ENCODE data around the gene IGF1R.

Gene IGF1R

DNA sequence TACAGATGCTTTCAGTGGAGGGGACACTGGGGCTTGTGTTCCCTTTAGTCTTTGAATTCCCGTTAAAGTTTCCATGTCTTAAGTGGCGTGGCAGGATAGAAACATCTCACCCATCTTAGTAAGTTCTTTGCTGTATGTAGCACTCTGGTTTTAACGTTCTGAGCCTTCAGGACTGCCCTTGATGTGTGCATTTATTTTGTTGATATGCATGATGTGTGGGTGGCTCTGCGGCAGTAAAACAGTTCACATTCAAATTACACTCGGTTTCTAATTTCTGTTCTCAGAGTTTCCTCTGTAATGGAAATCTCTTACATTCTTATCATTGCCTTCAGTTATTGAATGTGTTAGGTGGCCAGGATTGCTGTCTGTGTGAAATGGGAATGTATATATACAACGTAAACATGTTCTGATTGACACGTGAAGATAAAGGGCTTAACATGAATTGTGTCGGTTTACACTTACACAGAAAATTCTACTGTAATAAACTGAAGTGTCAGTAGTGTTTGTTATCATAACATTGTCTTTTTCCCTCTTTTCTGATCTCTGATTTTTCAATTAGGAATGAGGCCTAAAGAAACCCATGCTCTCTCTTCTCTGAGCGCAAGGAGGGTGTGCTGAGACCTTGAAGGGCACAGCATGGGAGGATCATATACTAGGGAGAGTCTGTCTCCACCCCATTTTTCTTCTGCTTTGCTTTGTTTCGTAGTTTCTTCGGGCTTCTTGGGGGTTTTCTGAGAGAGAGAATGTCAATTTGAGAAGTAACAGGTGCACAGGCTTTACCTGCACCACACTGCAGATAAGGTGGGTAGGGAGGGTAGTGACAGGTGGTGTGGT is 51.5 kb downstream of the IGF1R start:
- DNase-seq (ENCODE audit: insufficient read length, low spot score) (no peak), FAIRE-seq (no peak)

DNA sequence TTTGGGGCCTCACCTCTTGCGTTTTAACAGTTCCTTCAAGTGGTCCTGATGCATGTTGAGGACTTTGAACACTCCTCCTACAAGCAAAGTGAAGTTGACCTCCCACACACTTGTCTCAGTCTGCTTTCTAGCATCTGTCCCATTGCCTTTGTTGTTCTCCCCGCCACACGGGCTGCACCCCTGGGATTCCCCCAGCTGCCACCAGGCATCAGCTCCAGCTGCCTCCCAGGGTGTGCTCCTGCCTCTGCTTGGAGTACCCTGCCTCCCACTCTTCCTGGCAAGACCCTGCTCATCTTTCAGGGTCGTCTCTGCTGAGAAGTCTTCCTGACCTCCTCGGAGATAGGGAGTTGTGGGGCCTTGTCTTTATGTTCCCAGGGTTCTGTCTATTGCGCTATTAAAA is 52.2 kb downstream of the IGF1R start:
- DNase-seq (ENCODE audit: insufficient read length, low spot score): no peak
- no peak for FAIRE-seq

- FAIRE-seq: no peak
These were observed 54.9 kb downstream of the IGF1R start for GRCh38 chr15:98703126-98703685.

GRCh38 chr15:98705070-98705469 is 56.7 kb downstream of the IGF1R start:
- DNase-seq (ENCODE audit: insufficient read length, low spot score): no peak
- FAIRE-seq: no peak

More at GRCh38 chr15:98703126-98703685, 54.9 kb downstream of the IGF1R start:
- DNase-seq (ENCODE audit: insufficient read length, low spot score): no peak

GRCh38 chr15:98706387-98706786 is 58.0 kb downstream of the IGF1R start:
- no peak for FAIRE-seq
- DNase-seq (ENCODE audit: insufficient read length, low spot score): no peak

GRCh38 chr15:98706986-98707385 is 58.6 kb downstream of the IGF1R start:
- DNase-seq (ENCODE audit: insufficient read length, low spot score): no peak
- FAIRE-seq: no peak

GRCh38 chr15:98708037-98708590 is 59.8 kb downstream of the IGF1R start:
- no peak for DNase-seq (ENCODE audit: insufficient read length, low spot score)
- FAIRE-seq: no peak

- no peak for DNase-seq (ENCODE audit: insufficient read length, low spot score)
- no peak for FAIRE-seq
These were observed 63.5 kb downstream of the IGF1R start for GRCh38 chr15:98711810-98712209.

DNA sequence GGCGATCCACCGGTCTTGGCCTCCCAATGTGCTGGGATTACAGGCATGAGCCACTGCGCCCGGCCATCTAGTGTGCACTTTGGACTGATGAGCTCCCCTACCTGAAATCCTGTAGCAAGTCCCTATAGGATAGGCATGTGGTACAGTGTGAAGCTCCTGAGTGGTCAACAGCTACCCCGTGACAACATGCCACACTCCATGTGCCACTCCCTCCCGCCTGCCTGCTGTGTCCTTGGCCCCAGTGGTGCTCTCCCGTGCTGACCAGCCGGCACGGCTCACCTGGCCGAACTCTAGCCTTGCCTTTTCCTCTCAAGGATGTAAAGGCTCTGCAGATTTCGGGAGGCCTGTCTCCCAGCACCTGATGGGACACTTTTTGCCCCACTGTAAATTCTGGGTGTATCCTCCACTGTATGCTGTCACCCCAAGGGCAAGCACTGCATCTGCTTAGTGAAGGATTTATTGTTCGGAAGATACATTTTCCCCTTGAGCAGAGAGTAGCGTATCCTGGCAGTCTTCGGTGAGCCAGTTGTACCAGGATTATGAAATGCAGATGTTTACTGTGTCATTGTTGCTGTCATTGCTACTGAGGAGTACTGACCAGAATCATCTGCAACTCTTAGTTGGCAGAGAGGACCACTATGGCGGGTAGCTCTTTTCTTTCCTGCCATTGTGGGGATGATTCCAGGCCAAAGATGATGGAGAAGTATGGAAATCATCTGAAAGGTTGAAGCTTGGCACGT is 64.7 kb downstream of the IGF1R start:
- DNase-seq (ENCODE audit: insufficient read length, low spot score) (no peak), FAIRE-seq (no peak)

DNA sequence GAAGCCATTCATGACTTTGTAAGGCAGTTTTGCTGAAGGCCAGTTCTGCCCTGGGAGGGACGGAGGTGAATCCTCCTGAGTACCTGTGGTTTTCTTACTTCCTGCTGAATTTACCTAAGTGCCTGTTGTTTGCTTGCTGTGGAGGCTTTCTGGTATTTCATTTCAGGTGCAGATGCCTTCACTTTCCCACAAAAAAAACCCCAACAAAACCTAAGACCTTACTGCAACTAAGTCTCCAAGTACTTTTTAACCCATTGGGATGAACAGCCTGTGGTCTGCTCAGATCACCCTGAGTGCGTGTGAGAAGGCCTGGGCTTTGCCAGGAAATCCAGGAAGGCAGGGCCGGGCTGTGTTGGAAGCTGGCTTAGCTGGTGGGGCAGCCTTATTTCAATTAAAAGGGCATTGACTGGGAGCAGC is 65.3 kb downstream of the IGF1R start:
- no peak for FAIRE-seq
- no peak for DNase-seq (ENCODE audit: insufficient read length, low spot score)

DNA sequence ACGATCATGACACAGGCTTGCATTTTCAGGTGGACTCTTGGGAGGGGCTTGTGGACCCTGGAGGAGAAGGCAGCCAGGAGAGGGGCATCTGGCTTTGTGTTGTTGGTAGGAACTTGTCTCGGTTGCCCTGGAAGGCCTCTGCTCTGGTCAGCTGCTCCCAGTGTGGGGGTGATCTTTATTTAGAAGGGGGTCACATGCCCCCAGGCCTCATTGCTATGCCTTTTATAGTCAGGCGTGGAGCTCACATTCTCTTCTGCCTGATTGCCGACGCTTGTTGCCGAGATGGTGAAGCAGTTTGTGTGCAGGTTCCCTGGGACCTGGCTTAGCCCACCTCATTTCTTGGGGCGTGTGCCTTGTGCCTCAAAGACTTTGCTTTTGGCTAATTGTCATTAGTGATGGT is 66.6 kb downstream of the IGF1R start:
- FAIRE-seq: no peak

GRCh38 chr15:98715401-98715800 is 67.1 kb downstream of the IGF1R start:
- FAIRE-seq (no peak), DNase-seq (ENCODE audit: insufficient read length, low spot score) (no peak)

More for the DNA sequence above, 66.6 kb downstream of the IGF1R start:
- DNase-seq (ENCODE audit: insufficient read length, low spot score): no peak

GRCh38 chr15:98715890-98716443 is 67.6 kb downstream of the IGF1R start:
- DNase-seq (ENCODE audit: insufficient read length, low spot score) (no peak), FAIRE-seq (no peak)

DNA sequence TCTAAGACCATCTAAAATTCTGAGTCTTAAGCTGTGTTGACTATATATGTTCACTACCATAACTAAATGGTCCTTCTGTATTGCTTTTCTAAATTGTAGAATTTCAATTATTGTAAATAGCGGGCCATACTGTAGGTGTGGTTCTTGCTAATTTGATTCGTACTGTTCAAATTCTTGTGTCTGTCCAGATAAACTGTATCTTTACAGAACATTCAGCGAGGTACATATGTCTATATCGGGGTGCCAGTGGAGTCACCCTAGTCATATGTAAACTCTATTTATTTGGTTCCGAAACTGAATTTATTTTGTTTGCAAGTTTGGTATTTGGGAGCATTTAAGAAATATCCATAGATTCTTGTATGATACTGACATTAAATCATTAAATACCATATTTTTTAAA is 69.0 kb downstream of the IGF1R start:
- DNase-seq (ENCODE audit: insufficient read length, low spot score) (no peak), FAIRE-seq (no peak)

DNA sequence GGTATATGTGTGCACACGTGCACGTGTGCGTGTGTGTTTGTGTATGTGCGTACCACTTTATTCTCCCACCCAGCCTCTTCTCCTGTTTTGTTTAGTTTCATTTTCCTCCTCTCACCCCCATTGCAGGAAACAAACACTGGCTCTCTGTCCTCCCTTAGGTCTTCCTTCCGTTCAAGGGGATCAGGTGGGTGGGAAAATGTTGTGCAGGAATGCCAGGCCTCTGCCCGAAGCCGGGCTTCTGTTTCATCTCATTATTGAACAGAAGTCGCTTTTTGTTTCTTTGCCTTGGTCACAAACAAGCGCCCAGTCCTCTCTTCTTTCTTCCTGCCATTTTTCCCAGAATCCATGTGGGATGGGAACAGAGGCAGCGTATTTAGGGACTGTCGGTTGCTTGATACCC is 69.6 kb downstream of the IGF1R start:
- DNase-seq (ENCODE audit: insufficient read length, low spot score) (no peak), FAIRE-seq (no peak)

- no peak for DNase-seq (ENCODE audit: insufficient read length, low spot score)
- no peak for FAIRE-seq
These were observed 70.2 kb downstream of the IGF1R start for GRCh38 chr15:98718426-98719136.

- DNase-seq (ENCODE audit: insufficient read length, low spot score) (peak; percentile 13), FAIRE-seq (no peak)
These were observed 70.9 kb downstream of the IGF1R start for GRCh38 chr15:98719137-98719740.

DNA sequence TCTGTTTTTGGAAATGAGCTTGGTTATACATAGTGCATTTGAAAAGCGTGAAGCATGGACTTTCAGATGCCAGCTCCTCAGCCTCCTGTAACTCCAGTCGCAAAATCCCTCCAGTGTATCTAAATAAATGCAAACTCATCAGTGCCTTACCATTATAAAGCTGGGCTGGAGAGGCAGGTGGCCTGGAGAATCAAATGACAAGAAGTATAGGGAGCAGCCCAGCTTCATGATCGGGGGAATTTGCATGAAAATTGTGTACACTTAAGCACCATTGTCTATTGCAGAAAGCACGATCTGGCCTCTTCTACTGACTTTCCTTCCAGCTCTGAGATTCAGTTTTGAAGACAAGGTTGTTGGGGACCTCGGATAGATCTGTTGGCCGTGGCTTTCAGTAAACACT is 71.7 kb downstream of the IGF1R start:
- DNase-seq (ENCODE audit: insufficient read length, low spot score): no peak
- no peak for FAIRE-seq

GRCh38 chr15:98720577-98721565 is 72.5 kb downstream of the IGF1R start:
- DNase-seq (ENCODE audit: insufficient read length, low spot score) (no peak), FAIRE-seq (no peak)
